Measurements from ENCODE around the gene UBE2G1. TPM values are rescaled to one million over a fixed set of nuclear protein-coding genes. Genes with fewer than 3 reads are reported as not detected.
"Not testable (repeated sequence)": the region's sequence is repeated elsewhere in the genome, so short reads cannot be mapped to it uniquely, and the experiment has no call there.

UBE2G1 gene
- total and polyA plus RNA-seq, 10 of the 15 experiments (the other 5 are each of a cell fraction or from before 2014, with no cell fraction given), result 24.4 to 139 (median 77.4) TPM

DNA sequence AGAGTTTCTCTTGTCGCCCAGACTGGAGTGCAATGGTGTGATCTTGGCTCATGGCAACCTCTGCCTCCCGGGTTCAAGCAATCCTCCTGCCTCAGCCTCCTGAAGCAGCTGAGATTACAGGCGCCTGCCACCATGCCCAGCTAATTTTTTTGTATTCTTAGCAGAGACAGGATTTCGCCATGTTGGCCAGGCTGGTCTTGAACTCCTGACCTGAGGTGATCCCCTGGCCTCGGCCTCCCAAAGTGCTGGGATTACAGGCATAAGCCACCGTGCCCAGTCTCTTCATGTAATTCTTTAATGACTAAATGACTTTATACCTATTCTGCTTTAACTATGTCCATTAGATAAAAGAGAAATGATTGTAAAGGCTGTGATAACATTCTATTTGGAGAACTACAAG is 111.2 kb downstream of the UBE2G1 start:
- Histone ChIP-seq H3K9me3 (replicated peaks; ENCODE audit: control insufficient read depth, insufficient read depth, low read length) (peaks cover 11% of the 10 kb centered on the region; the same call in 2 of the 3 replicates), H3K79me2 (ENCODE audit: control insufficient read depth, insufficient read depth, low read length) (peaks cover 59% of the 10 kb centered on the region)
- RAD21 ChIA-PET (ENCODE audit: unreplicated experiment); H3K36me3 ChIP-seq (ENCODE audit: control insufficient read depth in 2 of 2, insufficient read depth in 2 of 2, low read length in 1 of 2); H3K27me3 ChIP-seq (replicated peaks in 1 of 2; ENCODE audit: control insufficient read depth in 2 of 2, insufficient read depth in 2 of 2, low read length in 1 of 2); POLR2A ChIA-PET; H2AFZ ChIP-seq (ENCODE audit: control insufficient read depth, low read depth, low read length); intact Hi-C loops (cut with micrococcal nuclease; ENCODE audit: unreplicated experiment); H3K4me1 ChIP-seq (ENCODE audit: control insufficient read depth, insufficient read depth, low read length); FAIRE-seq; H3K27ac ChIP-seq (ENCODE audit: control insufficient read depth, insufficient read depth); BruUV-seq (replicated peaks); DNase-seq (ENCODE audit: low read depth, low spot score); H3K4me3 ChIP-seq; H3K9ac ChIP-seq (ENCODE audit: control insufficient read depth, insufficient read depth, low read length); ATAC-seq; in situ Hi-C loops (cut with MboI); H4K20me1 ChIP-seq (ENCODE audit: control insufficient read depth, insufficient read depth); H3K4me2 ChIP-seq (ENCODE audit: control insufficient read depth, insufficient read depth): not testable (repeated sequence)
- CTCF ChIA-PET, result interaction anchor here (0.9 to 1.8 kb wide), 2 partner anchors 10 to 40 kb away, joined by 3 to 5 read pairs; no protein-coding TSS in a partner anchor
- WGBS (ENCODE audit: insufficient coverage, insufficient replicate concordance, low lambda C conversion rate, missing lambda C conversion rate), result 97% methylated on average over 5 of the region's 6 CpGs
- SMC1A ChIA-PET (ENCODE audit: uncharacterized antibody, unreplicated experiment), result interaction anchor here (1.5 kb wide), 1 partner anchor 9 kb away, joined by 3 read pairs; no protein-coding TSS in a partner anchor

DNA sequence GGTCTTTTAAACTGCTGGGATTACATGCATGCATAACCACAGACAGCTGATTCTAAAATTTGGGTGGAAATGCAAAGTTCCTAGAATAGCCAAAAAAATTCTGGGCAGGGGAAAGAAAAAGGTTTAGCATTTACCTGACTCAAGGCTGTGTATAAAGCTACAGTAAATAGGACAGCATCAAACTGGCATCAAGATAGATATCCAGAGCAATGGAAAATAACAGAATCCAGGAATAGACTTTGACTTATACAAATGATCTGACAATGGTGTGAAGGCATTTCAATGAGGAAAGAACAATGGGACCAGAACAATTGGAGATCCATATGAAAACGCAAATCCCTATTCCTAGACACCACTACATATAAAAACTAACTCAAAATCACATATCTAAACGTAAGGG is 115.6 kb downstream of the UBE2G1 start:
- H3K9ac ChIP-seq (ENCODE audit: control insufficient read depth, insufficient read depth, low read length), result no peak overlapping the region
- TF ChIP-seq RELB (IDR thresholded peaks at IDR 0.05; ENCODE audit: low read depth) (no peak), NKRF (conservative IDR thresholded peaks at IDR 0.05) (no peak), CBX5 (IDR thresholded peaks at IDR 0.05; ENCODE audit: low read depth) (no peak), TARDBP (IDR thresholded peaks at IDR 0.05; ENCODE audit: borderline replicate concordance) (no peak), NR2C1 (IDR thresholded peaks at IDR 0.05) (no peak), GATAD2B (conservative IDR thresholded peaks at IDR 0.05; ENCODE audit: low read depth) (no peak)
- TF ChIP-seq, protein P1, sequence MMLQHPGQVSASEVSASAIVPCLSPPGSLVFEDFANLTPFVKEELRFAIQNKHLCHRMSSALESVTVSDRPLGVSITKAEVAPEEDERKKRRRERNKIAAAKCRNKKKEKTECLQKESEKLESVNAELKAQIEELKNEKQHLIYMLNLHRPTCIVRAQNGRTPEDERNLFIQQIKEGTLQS (IDR thresholded peaks at IDR 0.05; ENCODE audit: borderline replicate concordance, extremely low read depth, low read depth, low read length), result no peak
- peaks cover 5% of the 10 kb centered on the region for H3K4me1 ChIP-seq (ENCODE audit: control insufficient read depth, insufficient read depth, low read length)
- peaks cover 3 to 13% of the 10 kb centered on the region in 2 experiments; a peak in 3 of 4 replicates for H3K36me3 ChIP-seq (ENCODE audit: control insufficient read depth in 2 of 2, insufficient read depth in 2 of 2, low read length in 1 of 2)
- SMC1A ChIA-PET (ENCODE audit: uncharacterized antibody, unreplicated experiment), result interaction anchor here (1.2 to 5.6 kb wide), 9 partner anchors 11 to 165 kb away, joined by 3 to 38 read pairs (median 4); partner anchors contain the start of gene ANKFY1
- no peak overlapping the region for H3K27ac ChIP-seq (ENCODE audit: control insufficient read depth, insufficient read depth)
- H3K79me2 ChIP-seq (ENCODE audit: control insufficient read depth, insufficient read depth, low read length), result peaks cover 64% of the 10 kb centered on the region
- in situ Hi-C loops (cut with MboI) (no loop called here), intact Hi-C loops (cut with micrococcal nuclease; ENCODE audit: unreplicated experiment) (loop anchor here (5.0 kb wide), 1 partner anchor 34 kb away; no protein-coding TSS in a partner anchor)
- H3K4me2 ChIP-seq (ENCODE audit: control insufficient read depth, insufficient read depth), result no peak overlapping the region
- no peaks in the 10 kb centered on the region for H3K27me3 ChIP-seq (replicated peaks in 1 of 2; ENCODE audit: control insufficient read depth in 2 of 2, insufficient read depth in 2 of 2, low read length in 1 of 2)
- POLR2A ChIA-PET, result interaction anchor here (0.5 to 1.2 kb wide), 5 partner anchors 10 to 179 kb away, joined by 3 to 5 read pairs (median 3); no protein-coding TSS in a partner anchor
- RAD21 ChIA-PET (ENCODE audit: unreplicated experiment), result interaction anchor here (0.6 to 1.7 kb wide), 7 partner anchors 10 to 162 kb away, joined by 3 to 6 read pairs (median 3); partner anchors contain the start of gene ANKFY1
- no TSS peak for BruUV-seq (replicated peaks)
- no peak overlapping the region for H2AFZ ChIP-seq (ENCODE audit: control insufficient read depth, low read depth, low read length)
- FAIRE-seq (no peak), DNase-seq (ENCODE audit: low read depth, low spot score) (no peak), ATAC-seq (no peak)
- no peaks in the 10 kb centered on the region; the same call in 2 of the 3 replicates for H3K9me3 ChIP-seq (replicated peaks; ENCODE audit: control insufficient read depth, insufficient read depth, low read length)
- 72% methylated on average over 2 of the region's 2 CpGs for WGBS (ENCODE audit: insufficient coverage, insufficient replicate concordance, low lambda C conversion rate, missing lambda C conversion rate)
- CTCF ChIA-PET, result interaction anchor here (0.6 to 6.2 kb wide), 14 partner anchors 11 to 303 kb away, joined by 3 to 47 read pairs (median 6); partner anchors contain the start of gene ANKFY1
- no peak overlapping the region for H3K4me3 ChIP-seq
- H4K20me1 ChIP-seq (ENCODE audit: control insufficient read depth, insufficient read depth), result no peaks in the 10 kb centered on the region; the same call in 1 of the 2 replicates
